H1 (cell line): ENCODE data around the gene PDZRN4. TPM values are rescaled to one million over a fixed set of nuclear protein-coding genes. Genes with fewer than 3 reads are reported as not detected.

Source experiments
- CTCF ChIA-PET: fragments of 300-600 bp; sonication (Branson Sonifier 250); formaldehyde crosslinking; loops from one replicate; lab custom pipeline; 2021; ENCODE audit not compliant: partially characterized antibody; lab: Charles Lee
- POLR2A ChIA-PET: fragments of 300-600 bp; sonication (Branson Sonifier 250); formaldehyde crosslinking; loops from one replicate; lab custom pipeline; 2021; ENCODE audit warnings: inconsistent platforms; ENCODE audit not compliant: partially characterized antibody; lab: Charles Lee
- DNase-seq, 2 experiments: peaks; one replicate each; pipeline versions ENCODE4 v3.0.0 to v3.0.0-alpha.2; 2010 to 2022; ENCODE audit warnings: low spot score in 2 of 2, low read depth in 1 of 2, mixed read lengths in 1 of 2
- FAIRE-seq: peaks from 2 replicates; lab custom pipeline; 2011; peaks lifted over from hg19 to GRCh38; lab: Jason Lieb, UNC
- H2AFZ ChIP-seq: 2 replicates; pipeline ENCODE4 v1.8.1; 2012; ENCODE audit warnings: low read length, inconsistent platforms
- H2AK5ac ChIP-seq: 2 replicates; pipeline ENCODE4 v1.6.1; 2013; ENCODE audit warnings: low read depth, low read length
- H2BK120ac ChIP-seq: replicated peaks from 2 replicates; pipeline ENCODE3; 2013; ENCODE audit warnings: low read depth, low read length, inconsistent platforms
- H2BK12ac ChIP-seq: 2 replicates; pipeline ENCODE4 v1.6.1; 2013; ENCODE audit warnings: low read depth, low read length
- H2BK15ac ChIP-seq: 2 replicates; pipeline ENCODE4 v1.6.1; 2013; ENCODE audit warnings: low read length
- H2BK20ac ChIP-seq: 2 replicates; pipeline ENCODE4 v1.6.1; 2013; ENCODE audit warnings: low read length
- H2BK5ac ChIP-seq: 2 replicates; pipeline ENCODE4 v1.6.1; 2013; ENCODE audit warnings: low read depth, low read length
- H3K14ac ChIP-seq: 2 replicates; pipeline ENCODE4 v1.6.1; 2013; ENCODE audit warnings: inconsistent platforms; ENCODE audit not compliant: insufficient read length
- H3K18ac ChIP-seq: 2 replicates; pipeline ENCODE4 v1.6.1; 2013; ENCODE audit warnings: low read length; ENCODE audit errors: extremely low read depth
- H3K23ac ChIP-seq: 2 replicates; pipeline ENCODE4 v1.6.1; 2013; ENCODE audit warnings: inconsistent platforms; ENCODE audit not compliant: insufficient read length
- H3K23me2 ChIP-seq: 2 replicates; pipeline ENCODE4 v1.6.1; 2013; ENCODE audit warnings: low read depth, low read length
- H3K27ac ChIP-seq: 2 replicates; pipeline ENCODE4 v1.6.1; 2011; ENCODE audit warnings: low read depth, low read length, inconsistent platforms
- H3K27me3 ChIP-seq, 4 experiments: replicated peaks in 1 of 4; 1 replicate in 1 of 4; 2 replicates in 3 of 4; pipeline versions ENCODE4 v1.6.1 to v1.8.1; 2011 to 2013; ENCODE audit warnings: low read length in 3 of 4, mild to moderate bottlenecking in 3 of 4, inconsistent platforms in 2 of 4, mixed read lengths in 2 of 4, moderate library complexity in 1 of 4; ENCODE audit not compliant: control insufficient read depth in 3 of 4, insufficient read depth in 3 of 4; ENCODE audit errors: extremely low read depth in 1 of 4
- H3K36me3 ChIP-seq, 4 experiments: 2 replicates each; pipeline versions ENCODE4 v1.6.1 to v1.8.1; 2011 to 2013; ENCODE audit warnings: mild to moderate bottlenecking in 4 of 4, low read length in 3 of 4, moderate library complexity in 2 of 4, control low read depth in 1 of 4, inconsistent platforms in 1 of 4; ENCODE audit not compliant: insufficient read depth in 4 of 4, control insufficient read depth in 2 of 4
- H3K4ac ChIP-seq: replicated peaks from 2 replicates; pipeline ENCODE3; 2013; ENCODE audit warnings: low read length, low read depth, mixed read lengths, inconsistent platforms; ENCODE audit not compliant: insufficient read length
- H3K4me1 ChIP-seq, 4 experiments: replicated peaks in 1 of 4; 1 replicate in 1 of 4; 2 replicates in 3 of 4; pipeline versions ENCODE4 v1.6.1 to v1.8.1; 2011 to 2013; ENCODE audit warnings: low read length in 3 of 4, inconsistent platforms in 2 of 4, mixed read lengths in 1 of 4; ENCODE audit not compliant: insufficient read depth in 4 of 4, control insufficient read depth in 3 of 4
- H3K4me2 ChIP-seq, 2 experiments: 2 replicates each; pipeline versions ENCODE4 v1.6.1 to v1.8.1; 2011 to 2013; ENCODE audit warnings: low read depth in 2 of 2, low read length in 2 of 2, control low read depth in 1 of 2, inconsistent platforms in 1 of 2, mild to moderate bottlenecking in 1 of 2; ENCODE audit not compliant: insufficient read depth in 1 of 2
- H3K4me3 ChIP-seq, 4 experiments: fragments of 200-600, 300-600 bp in 1 of 4; sonication (generic), shearing (Covaris generic), sonication (Bioruptor Twin) in 1 of 4; 2 replicates each; pipeline versions ENCODE4 v1.5.1 to v1.8.1; 2011 to 2016; ENCODE audit warnings: low read length in 4 of 4, low read depth in 3 of 4, control low read depth in 2 of 4, inconsistent platforms in 2 of 4, mild to moderate bottlenecking in 2 of 4, mixed read lengths in 1 of 4, moderate library complexity in 1 of 4; ENCODE audit not compliant: insufficient read depth in 2 of 4; ENCODE audit errors: extremely low read depth in 1 of 4
- H3K56ac ChIP-seq: replicated peaks from 2 replicates; pipeline ENCODE3; 2013; ENCODE audit warnings: low read depth, mild to moderate bottlenecking, mixed read lengths, low read length, inconsistent platforms; ENCODE audit not compliant: insufficient read length
- H3K79me1 ChIP-seq: 2 replicates; pipeline ENCODE4 v1.6.1; 2013; ENCODE audit warnings: low read depth, low read length, control low read depth
- H3K79me2 ChIP-seq, 2 experiments: 2 replicates each; pipeline versions ENCODE4 v1.6.1 to v1.8.1; 2012 to 2013; ENCODE audit warnings: low read length in 2 of 2, mild to moderate bottlenecking in 2 of 2, inconsistent platforms in 1 of 2; ENCODE audit not compliant: insufficient read depth in 2 of 2, control insufficient read depth in 1 of 2
- H3K9ac ChIP-seq, 4 experiments: replicated peaks in 1 of 4; 1 replicate in 1 of 4; 2 replicates in 3 of 4; pipeline versions ENCODE4 v1.6.1 to v1.8.1; 2011 to 2013; ENCODE audit warnings: low read depth in 3 of 4, low read length in 3 of 4, control low read depth in 2 of 4, mild to moderate bottlenecking in 2 of 4, moderate library complexity in 2 of 4, inconsistent platforms in 1 of 4; ENCODE audit errors: extremely low read depth in 1 of 4
- H3K9me3 ChIP-seq, 2 experiments: 2 replicates each; pipeline versions ENCODE4 v1.6.1 to v1.8.1; 2012 to 2013; ENCODE audit warnings: mild to moderate bottlenecking in 2 of 2, moderate library complexity in 2 of 2, control low read depth in 1 of 2, inconsistent platforms in 1 of 2, low read depth in 1 of 2, low read length in 1 of 2, mixed read lengths in 1 of 2; ENCODE audit not compliant: insufficient read depth in 2 of 2
- H4K20me1 ChIP-seq, 2 experiments: replicated peaks in 1 of 2; 2 replicates each; pipeline versions ENCODE3 to v1.8.1; 2011 to 2013; ENCODE audit warnings: inconsistent platforms in 2 of 2, low read length in 2 of 2, mild to moderate bottlenecking in 1 of 2; ENCODE audit not compliant: insufficient read depth in 2 of 2, control insufficient read depth in 1 of 2
- H4K5ac ChIP-seq: 2 replicates; pipeline ENCODE4 v1.6.1; 2013; ENCODE audit warnings: low read length, low read depth, mixed read lengths, inconsistent platforms; ENCODE audit not compliant: insufficient read length
- H4K8ac ChIP-seq: 2 replicates; pipeline ENCODE4 v1.8.0; 2013; ENCODE audit warnings: mild to moderate bottlenecking, moderate library complexity, low read length, inconsistent platforms; ENCODE audit not compliant: insufficient read depth; ENCODE audit errors: extremely low read depth
- H4K91ac ChIP-seq: replicated peaks from 2 replicates; pipeline ENCODE3; 2013; ENCODE audit warnings: low read length, mixed read lengths, inconsistent platforms; ENCODE audit not compliant: insufficient read length
- KDM4A ChIP-seq: IDR thresholded peaks from one replicate; pipeline ENCODE4 v1.7.1; 2012; ENCODE audit warnings: low read depth, mild to moderate bottlenecking, moderate library complexity, low read length, inconsistent platforms; ENCODE audit not compliant: severe bottlenecking
- POLR2A ChIP-seq, 2 experiments: IDR thresholded peaks; 1 replicate in 1 of 2; 2 replicates in 1 of 2; pipeline ENCODE4 v1.6.1; 2011; ENCODE audit warnings: low read depth in 2 of 2, low read length in 2 of 2, mild to moderate bottlenecking in 2 of 2; ENCODE audit errors: control extremely low read depth in 1 of 2
- POLR2AphosphoS5 ChIP-seq: IDR thresholded peaks from 2 replicates; pipeline ENCODE4 v1.6.1; 2011; ENCODE audit warnings: low read depth, low read length
- POU5F1 ChIP-seq: IDR thresholded peaks from 2 replicates; pipeline ENCODE4 v1.6.1; 2011; ENCODE audit warnings: low read depth, mild to moderate bottlenecking, low read length, moderate library complexity
- SAP30 ChIP-seq: fragments of 300-600 bp; sonication (generic); IDR thresholded peaks from 2 replicates; pipeline ENCODE4 v1.7.1; 2012; ENCODE audit warnings: low read length, moderate library complexity, mild to moderate bottlenecking, inconsistent platforms; ENCODE audit not compliant: insufficient read depth, insufficient replicate concordance
- SP1 ChIP-seq: IDR thresholded peaks from 2 replicates; pipeline ENCODE4 v1.6.1; 2011; ENCODE audit warnings: low read depth, low read length
- SRF ChIP-seq: IDR thresholded peaks from 2 replicates; pipeline ENCODE4 v1.6.1; 2011; ENCODE audit warnings: mild to moderate bottlenecking, low read depth, low read length, moderate library complexity
- WGBS, 2 experiments: shearing (Covaris generic) in 1 of 2; methylation state at CpG; one replicate each; pipeline versions ENCODE4 v1.1.6 to v1.1.7; 2013 to 2015; ENCODE audit warnings: low lambda C conversion rate in 2 of 2, mixed read lengths in 2 of 2, inconsistent platforms in 1 of 2, low coverage in 1 of 2, missing lambda C conversion rate in 1 of 2; ENCODE audit not compliant: insufficient replicate concordance in 2 of 2, insufficient coverage in 1 of 2, insufficient read length in 1 of 2; ENCODE audit errors: extremely low coverage in 1 of 2, missing lambda C conversion rate in 1 of 2; 5-methylcytosine and 5-hydroxymethylcytosine counted together
- polyA plus RNA-seq, 7 experiments: library from polyadenylated mRNA; depleted of rRNA in 3 of 7; stranded (reverse) in 5 of 7; unstranded in 2 of 7; fragments of >200 nt in 5 of 7; fragments of 200-250 nt in 2 of 7; gene quantifications; 1 replicate in 5 of 7; 2 replicates in 1 of 7; 4 replicates in 1 of 7; pipeline versions ENCODE4 v1.2.1 to v1.2.3, GENCODE V29; 2011 to 2013; ENCODE audit warnings: missing spikeins in 2 of 7, mixed read lengths in 2 of 7
- total RNA-seq: library from RNA; stranded (reverse); fragmentation: NEBNext Ultra II Directional; extraction: Animal tissue kit (Norgen Biotek cat#: 25700); gene quantifications from 2 replicates; pipeline ENCODE4 v1.2.1, GENCODE V29; 2021
- TF ChIP-seq, protein P1 (sequence below): IDR thresholded peaks from 2 replicates; pipeline ENCODE4 v1.6.1; 2011; ENCODE audit warnings: low read depth, mild to moderate bottlenecking, low read length; ENCODE audit not compliant: insufficient read depth

The PDZRN4 gene
- total and polyA plus RNA-seq, 2 of the 8 experiments (the other 6 are each of a cell fraction or from before 2014, with no cell fraction given), result not detected

DNA sequence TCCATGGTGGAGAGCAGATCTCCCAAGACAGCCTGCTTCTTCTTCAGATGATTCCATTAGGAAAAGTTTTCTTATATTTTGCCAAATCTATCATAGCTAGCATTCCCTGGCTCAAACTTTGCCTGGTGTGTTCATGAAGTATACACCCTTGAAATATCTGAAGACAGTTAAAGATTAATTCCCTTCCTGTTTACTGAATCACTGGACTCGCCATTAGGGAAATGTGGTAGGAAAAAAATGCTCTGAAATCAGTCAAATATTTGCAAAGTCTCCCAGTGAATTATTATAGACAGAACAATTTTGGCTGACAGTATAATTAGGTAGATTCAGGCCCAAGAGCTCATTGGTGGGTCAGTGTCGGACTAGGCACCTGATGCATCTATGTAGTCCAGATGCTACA, 86.5 kb downstream of the PDZRN4 start:
- CTCF ChIA-PET, result interaction anchor here (0.9 to 5.2 kb wide), 6 partner anchors 11 to 388 kb away, joined by 3 to 32 read pairs (median 4); no protein-coding TSS in a partner anchor

More for the DNA sequence above, 86.5 kb downstream of the PDZRN4 start:
- Histone ChIP-seq H2BK15ac (no peak overlapping the region), H3K4me3 (no peak overlapping the region), H3K56ac (no peak overlapping the region), H3K27me3 (no peaks in the 10 kb centered on the region), H2BK12ac (no peak overlapping the region), H4K5ac (no peak overlapping the region), H3K36me3 (no peaks in the 10 kb centered on the region), H4K20me1 (no peaks in the 10 kb centered on the region), H3K4ac (no peak overlapping the region), H3K4me2 (no peak overlapping the region), H3K14ac (no peak overlapping the region), H2BK120ac (no peak overlapping the region), H3K4me1 (no peaks in the 10 kb centered on the region), H3K9ac (no peak overlapping the region), H3K27ac (no peak overlapping the region), H2BK5ac (no peak overlapping the region), H3K23ac (no peak overlapping the region), H3K79me1 (no peaks in the 10 kb centered on the region), H3K18ac (no peak overlapping the region), H4K8ac (no peak overlapping the region), H2BK20ac (no peak overlapping the region), H2AK5ac (no peak overlapping the region), H4K91ac (no peak overlapping the region), H3K9me3 (no peaks in the 10 kb centered on the region), H3K79me2 (no peaks in the 10 kb centered on the region), H2AFZ (no peak overlapping the region), H3K23me2 (peaks cover 2% of the 10 kb centered on the region; the same call in 1 of the 2 replicates)
- WGBS, 2 experiments, result 93% methylated on average over 2 of the region's 2 CpGs; no CpG with 5 or more reads in 1 of the 2 experiments
- FAIRE-seq, result no peak
- POLR2A ChIA-PET, result no interaction called here
- TF ChIP-seq SP1 (no peak), SAP30 (no peak), POLR2A (IDR thresholded peaks at IDR 0.05; ENCODE audit: control extremely low read depth in 1 of 2, low read depth in 2 of 2, low read length in 2 of 2) (no peak), POLR2AphosphoS5 (no peak), POU5F1 (no peak), KDM4A (no peak), SRF (no peak)
- TF ChIP-seq, protein P1, sequence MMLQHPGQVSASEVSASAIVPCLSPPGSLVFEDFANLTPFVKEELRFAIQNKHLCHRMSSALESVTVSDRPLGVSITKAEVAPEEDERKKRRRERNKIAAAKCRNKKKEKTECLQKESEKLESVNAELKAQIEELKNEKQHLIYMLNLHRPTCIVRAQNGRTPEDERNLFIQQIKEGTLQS, result no peak
- DNase-seq, result no peak
